ENCODE results near the gene FGF2.
"Not testable (repeated sequence)": the region's sequence is repeated elsewhere in the genome, so short reads cannot be mapped to it uniquely, and the experiment has no call there.

The FGF2 gene

DNA sequence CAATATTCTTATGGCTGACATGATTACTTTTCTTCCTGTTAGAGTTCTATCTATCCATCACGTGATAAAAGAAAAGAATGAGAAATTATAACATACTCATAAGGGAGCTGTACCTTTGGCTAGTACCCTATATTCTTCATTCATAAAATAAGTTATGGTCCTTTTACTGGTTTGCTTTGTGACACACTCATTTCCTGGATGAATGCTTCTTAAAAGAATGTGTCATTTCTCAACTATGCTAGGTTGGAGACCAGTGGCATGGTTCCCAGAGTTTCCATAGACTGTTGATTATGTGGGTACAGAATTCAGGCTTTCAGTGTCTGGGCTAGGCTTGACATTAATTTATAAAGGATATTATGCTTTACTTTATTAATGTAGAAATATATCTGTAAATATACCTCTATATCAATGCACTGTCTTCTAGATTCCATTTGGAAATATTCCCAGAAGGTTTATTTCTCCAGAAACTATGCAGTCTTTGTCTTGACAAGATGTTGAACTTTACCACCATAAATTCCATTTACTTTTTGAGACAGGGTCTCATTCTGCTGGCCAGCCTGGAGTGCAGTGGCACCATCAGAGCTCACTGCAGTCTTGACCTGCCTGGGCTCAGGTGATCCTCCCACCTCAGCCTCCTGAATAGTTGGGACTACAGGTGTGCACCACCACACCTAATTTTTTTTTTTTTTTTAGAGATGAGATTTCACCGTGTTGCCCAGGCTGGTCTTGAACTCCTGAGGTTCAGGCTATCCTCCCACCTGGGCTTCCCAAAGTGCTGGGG lies 71.9 kb downstream of the FGF2 start:
- DNase-seq = no peak

DNA sequence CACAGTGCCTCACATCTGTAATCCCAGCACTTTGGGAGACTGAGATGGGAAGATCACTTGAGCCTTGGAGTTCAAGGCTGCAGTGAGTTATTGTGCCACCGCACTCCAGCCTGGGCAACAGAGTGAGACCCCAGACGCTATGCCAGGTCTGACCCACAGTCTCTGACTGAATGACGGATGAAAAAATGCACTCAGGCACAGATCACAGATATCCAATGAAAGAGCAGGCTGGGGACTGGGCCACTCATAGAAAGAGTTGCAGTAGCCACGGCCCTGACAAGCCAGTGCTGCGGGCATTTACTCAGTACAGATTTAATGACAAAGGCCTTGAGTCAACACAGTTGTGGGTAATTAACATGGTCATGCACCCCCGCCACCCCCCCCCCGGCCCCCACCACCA lies 73.1 kb downstream of the FGF2 start:
- DNase-seq = no peak

DNA sequence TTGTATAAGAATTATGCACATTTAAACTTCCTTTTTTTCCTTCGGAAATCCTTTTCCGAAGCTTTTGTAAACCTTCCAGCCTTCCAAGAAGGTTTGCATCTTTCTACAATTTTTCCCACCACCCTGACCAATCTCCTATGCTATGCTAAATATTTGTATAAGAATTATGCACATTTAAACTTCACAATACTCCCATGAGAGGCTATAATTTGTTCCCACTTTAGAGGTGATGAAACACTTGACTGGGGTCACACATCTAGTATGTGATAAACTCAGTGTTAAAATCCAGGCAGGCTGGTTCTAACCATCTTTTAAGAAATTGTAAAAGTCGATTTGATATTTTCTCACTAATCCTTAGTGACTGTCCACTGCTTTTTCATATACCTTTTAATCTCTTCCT lies 73.7 kb downstream of the FGF2 start:
- no peak for DNase-seq

GRCh38 chr4:122901247-122902010 lies 74.8 kb downstream of the FGF2 start:
- no peak for DNase-seq

- no peak for DNase-seq
Measured at GRCh38 chr4:122903766-122904288, 77.2 kb downstream of the FGF2 start.

GRCh38 chr4:122906859-122907305 lies 80.3 kb downstream of the FGF2 start:
- DNase-seq = no peak

GRCh38 chr4:122908223-122908622 lies 81.6 kb downstream of the FGF2 start:
- no peak for DNase-seq

- DNase-seq = no peak
Measured at GRCh38 chr4:122909683-122910082, 83.1 kb downstream of the FGF2 start.

- DNase-seq = no peak
Measured at GRCh38 chr4:122911588-122911987, 85.0 kb downstream of the FGF2 start.

- no peak for DNase-seq
Measured at GRCh38 chr4:122912810-122913575, 86.4 kb downstream of the FGF2 start.

DNA sequence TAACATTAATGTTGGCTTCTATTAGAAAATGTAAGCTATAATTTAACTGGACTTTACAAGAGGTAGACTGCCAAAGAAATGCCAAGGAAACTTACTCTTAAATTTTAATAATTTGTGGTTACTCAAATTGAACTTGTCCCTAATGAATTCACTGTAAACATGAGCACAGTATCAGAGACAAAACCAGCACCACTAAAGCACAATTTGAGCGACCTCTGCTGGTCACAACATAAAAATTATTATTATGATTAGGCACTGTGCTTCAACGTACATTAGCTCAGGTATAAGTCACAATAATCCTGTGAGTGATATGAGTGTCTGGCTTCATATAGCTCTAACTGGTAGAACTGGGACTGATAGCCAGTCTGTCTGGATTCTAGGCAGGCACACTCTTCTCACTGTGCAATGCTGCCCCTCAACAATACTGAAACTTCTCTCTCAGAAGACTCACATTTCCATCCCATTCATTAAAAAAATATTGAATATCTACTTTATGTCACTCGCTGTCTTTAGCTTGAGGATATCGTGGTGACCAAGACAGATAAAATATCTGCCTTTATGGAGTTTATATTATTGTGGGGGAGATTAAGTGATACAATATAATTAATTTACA lies 87.8 kb downstream of the FGF2 start:
- no peak for DNase-seq

DNA sequence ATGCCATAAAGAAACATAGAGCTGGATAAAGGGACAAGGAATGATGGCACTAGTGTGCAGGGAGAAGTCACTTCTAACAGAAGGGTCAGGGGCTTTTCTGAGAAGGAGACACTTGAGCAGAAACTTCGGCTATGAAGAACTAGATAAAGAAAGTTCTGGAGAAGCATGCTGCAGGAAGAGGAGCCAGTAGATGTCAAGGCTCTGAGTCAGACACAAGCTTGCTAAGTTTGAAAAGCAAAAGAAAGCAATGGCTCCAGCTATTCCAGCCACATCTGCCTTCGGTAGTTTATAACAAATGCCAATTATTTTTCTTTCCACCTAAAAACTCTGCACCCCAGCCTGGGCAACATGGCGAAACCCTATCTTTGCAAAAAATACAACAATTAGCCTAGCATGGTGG lies 88.3 kb downstream of the FGF2 start:
- DNase-seq = no peak

DNA sequence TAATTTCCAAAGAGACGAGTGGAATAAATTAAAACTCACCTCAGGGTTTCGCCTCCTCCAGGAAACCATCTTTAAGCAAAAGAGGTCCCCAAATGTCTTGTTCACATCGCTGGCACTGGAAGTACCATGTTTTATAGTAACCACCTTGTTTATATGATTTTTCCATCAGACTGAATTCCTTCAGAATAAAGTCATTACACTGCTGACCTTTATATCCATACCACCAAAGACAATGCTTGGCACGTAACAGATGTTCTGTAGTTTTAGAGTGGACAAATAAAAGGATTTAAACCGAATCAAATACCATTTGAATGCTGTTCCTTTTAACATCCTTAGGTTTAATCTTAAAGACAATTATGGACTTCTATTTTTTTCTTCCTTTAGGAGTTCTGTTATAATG lies 91.1 kb downstream of the FGF2 start:
- DNase-seq = no peak

- DNase-seq = no peak
Measured at GRCh38 chr4:122920473-122920872, 93.8 kb downstream of the FGF2 start.

- DNase-seq = no peak
Measured at GRCh38 chr4:122921300-122921699, 94.7 kb downstream of the FGF2 start.

GRCh38 chr4:122921971-122922876 lies 95.6 kb downstream of the FGF2 start, which contains the start of gene NUDT6:
NUDT6 (minus strand) TSS chr4:122922597; CDS start chr4:122922572, 25 bp downstream.
- DNase-seq = no peak

DNA sequence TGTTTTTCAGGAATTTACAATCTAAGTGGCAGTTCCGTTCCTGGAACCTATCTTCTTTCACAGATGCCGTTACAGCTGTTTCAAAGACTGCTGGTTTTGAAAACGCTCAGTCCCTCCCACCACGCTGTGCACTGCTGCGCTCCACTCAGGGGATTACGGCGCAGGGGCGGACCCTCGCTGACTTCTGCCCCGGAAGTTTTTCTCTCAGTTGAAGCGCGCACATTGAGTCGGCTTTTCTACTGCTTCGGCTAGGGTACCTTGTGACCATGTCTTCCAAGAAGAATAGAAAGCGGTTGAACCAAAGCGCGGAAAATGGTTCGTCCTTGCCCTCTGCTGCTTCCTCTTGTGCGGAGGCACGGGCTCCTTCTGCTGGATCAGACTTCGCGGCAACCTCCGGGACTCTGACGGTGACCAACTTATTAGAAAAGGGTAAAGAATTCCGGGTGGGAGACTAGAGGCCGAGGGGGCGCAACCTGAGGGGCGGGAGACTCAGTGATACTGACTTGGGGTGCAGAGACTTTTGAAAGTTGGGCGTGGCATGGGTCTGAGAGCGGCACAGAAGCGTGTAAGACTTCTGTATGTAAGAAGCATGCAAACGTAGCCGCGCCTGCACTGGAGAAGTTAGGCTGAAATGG lies 96.4 kb downstream of the FGF2 start:
- peak; percentile 84 for DNase-seq

GRCh38 chr4:122928930-122929329 lies 102.3 kb downstream of the FGF2 start:
- no peak for DNase-seq

GRCh38 chr4:122930862-122931261 lies 104.2 kb downstream of the FGF2 start:
- DNase-seq = peak; percentile 3

- DNase-seq = no peak
Measured at GRCh38 chr4:122932763-122933162, 106.1 kb downstream of the FGF2 start.

DNA sequence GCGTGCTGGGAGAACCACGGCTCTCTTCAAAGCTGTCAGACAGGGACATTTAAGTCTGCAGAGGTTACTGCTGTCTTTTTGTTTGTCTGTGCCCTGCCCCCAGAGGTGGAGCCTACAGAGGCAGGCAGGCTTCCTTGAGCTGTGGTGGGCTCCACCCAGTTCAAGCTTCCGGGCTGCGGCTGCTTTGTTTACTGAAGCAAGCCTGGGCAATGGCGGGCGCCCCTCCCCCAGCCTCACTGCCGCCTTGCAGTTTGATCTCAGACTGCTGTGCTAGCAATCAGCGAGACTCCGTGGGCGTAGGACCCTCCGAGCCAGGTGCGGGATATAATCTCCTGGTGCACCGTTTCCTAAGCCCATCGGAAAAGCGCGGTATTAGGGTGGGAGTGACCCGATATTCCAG lies 118.5 kb downstream of the FGF2 start:
- DNase-seq = not testable (repeated sequence)

Data from NCI-H1048 (cell line).